Stimulated activated memory B cell treated with anti-CD40 and anti-IgM and Interleukin-4, amounts not matched to agents 10 μg/mL and 1 μg/mL and 100 μg/mL, for 72 hours (primary cell): Measurements from ENCODE around the gene CCDC158.
A peak's percentile ranks its signal among the peaks of the same experiment; 100 is the strongest.
"Not testable (repeated sequence)": the region's sequence is repeated elsewhere in the genome, so short reads cannot be mapped to it uniquely, and the experiment has no call there.

Experiments
- ATAC-seq: fragments of 150-1000 bp; cut with Tn5 transposase; 2 replicates; pipeline ENCODE4 v1.10.0; 2021
- H3K27ac Mint-ChIP-seq: one replicate; pipeline ENCODE4 v1.8.0; 2022; ENCODE audit warnings: mild to moderate bottlenecking, mixed read lengths
- H3K27me3 Mint-ChIP-seq: one replicate; pipeline ENCODE4 v1.8.0; 2022; ENCODE audit warnings: mixed read lengths
- H3K36me3 Mint-ChIP-seq: one replicate; pipeline ENCODE4 v1.8.0; 2022; ENCODE audit warnings: mixed read lengths
- H3K4me1 Mint-ChIP-seq: one replicate; pipeline ENCODE4 v1.8.0; 2022; ENCODE audit warnings: mixed read lengths
- H3K4me3 Mint-ChIP-seq: one replicate; pipeline ENCODE4 v1.8.0; 2022; ENCODE audit warnings: mild to moderate bottlenecking, moderate library complexity, mixed read lengths
- H3K9me3 Mint-ChIP-seq: one replicate; pipeline ENCODE4 v1.8.0; 2022; ENCODE audit warnings: mixed read lengths

Gene CCDC158

GRCh38 chr4:76300012-76300411 is 120.9 kb downstream of the CCDC158 start:
- H3K9me3 Mint-ChIP-seq: peaks cover 5% of the 10 kb centered on the region
- H3K4me1 Mint-ChIP-seq: peaks cover 6% of the 10 kb centered on the region
- H3K27me3 Mint-ChIP-seq: peaks cover 36% of the 10 kb centered on the region
- no peak for ATAC-seq
- no peaks in the 10 kb centered on the region for H3K36me3 Mint-ChIP-seq
- no peak overlapping the region for H3K4me3 Mint-ChIP-seq
- no peak overlapping the region for H3K27ac Mint-ChIP-seq

- no peak overlapping the region for H3K27ac Mint-ChIP-seq
- no peak overlapping the region for H3K4me3 Mint-ChIP-seq
- no peaks in the 10 kb centered on the region for H3K36me3 Mint-ChIP-seq
- H3K9me3 Mint-ChIP-seq: peaks cover 5% of the 10 kb centered on the region
- ATAC-seq: no peak
- H3K27me3 Mint-ChIP-seq: peaks cover 22% of the 10 kb centered on the region
- no peaks in the 10 kb centered on the region for H3K4me1 Mint-ChIP-seq
Measured at GRCh38 chr4:76298227-76298626, 122.7 kb downstream of the CCDC158 start.

GRCh38 chr4:76296286-76296820 is 124.6 kb downstream of the CCDC158 start:
- H3K9me3 Mint-ChIP-seq: peaks cover 5% of the 10 kb centered on the region

GRCh38 chr4:76293772-76294171 is 127.2 kb downstream of the CCDC158 start:
- no peak for ATAC-seq
- no peaks in the 10 kb centered on the region for H3K36me3 Mint-ChIP-seq
- H3K27ac Mint-ChIP-seq: no peak overlapping the region
- H3K9me3 Mint-ChIP-seq: peaks cover 5% of the 10 kb centered on the region
- no peaks in the 10 kb centered on the region for H3K4me1 Mint-ChIP-seq
- no peak overlapping the region for H3K4me3 Mint-ChIP-seq
- H3K27me3 Mint-ChIP-seq: no peaks in the 10 kb centered on the region

More at GRCh38 chr4:76296286-76296820, 124.6 kb downstream of the CCDC158 start:
- H3K4me1 Mint-ChIP-seq: no peaks in the 10 kb centered on the region
- H3K27ac Mint-ChIP-seq: no peak overlapping the region
- no peak for ATAC-seq
- H3K4me3 Mint-ChIP-seq: no peak overlapping the region
- H3K36me3 Mint-ChIP-seq: no peaks in the 10 kb centered on the region
- peaks cover 13% of the 10 kb centered on the region for H3K27me3 Mint-ChIP-seq

- Mint-ChIP-seq H3K27me3 (peaks cover 2% of the 10 kb centered on the region), H3K36me3 (no peaks in the 10 kb centered on the region), H3K27ac (no peak overlapping the region), H3K9me3 (no peaks in the 10 kb centered on the region), H3K4me1 (no peaks in the 10 kb centered on the region), H3K4me3 (no peak overlapping the region)
- no peak for ATAC-seq
Measured at GRCh38 chr4:76292730-76293129, 128.2 kb downstream of the CCDC158 start.

- H3K27ac Mint-ChIP-seq, H3K9me3 Mint-ChIP-seq, ATAC-seq, H3K4me3 Mint-ChIP-seq, H3K4me1 Mint-ChIP-seq, H3K36me3 Mint-ChIP-seq: not testable (repeated sequence)
- H3K27me3 Mint-ChIP-seq: peaks cover 14% of the 10 kb centered on the region
Measured at GRCh38 chr4:76287811-76288210, 133.1 kb downstream of the CCDC158 start.

- Mint-ChIP-seq H3K9me3 (peaks cover 2% of the 10 kb centered on the region), H3K4me3 (no peak overlapping the region), H3K36me3 (no peaks in the 10 kb centered on the region), H3K27me3 (peaks cover 14% of the 10 kb centered on the region), H3K4me1 (no peaks in the 10 kb centered on the region), H3K27ac (no peak overlapping the region)
- ATAC-seq: no peak
Measured at GRCh38 chr4:76283900-76284299, 137.0 kb downstream of the CCDC158 start.

- ATAC-seq: peak; percentile 27
Measured at GRCh38 chr4:76282941-76283689, 137.8 kb downstream of the CCDC158 start.

GRCh38 chr4:76281594-76281993 is 139.3 kb downstream of the CCDC158 start:
- H3K4me3 Mint-ChIP-seq, H3K27me3 Mint-ChIP-seq, H3K9me3 Mint-ChIP-seq, H3K27ac Mint-ChIP-seq, H3K4me1 Mint-ChIP-seq, H3K36me3 Mint-ChIP-seq, ATAC-seq: not testable (repeated sequence)

More at GRCh38 chr4:76282941-76283689, 137.8 kb downstream of the CCDC158 start:
- Mint-ChIP-seq H3K4me1 (no peaks in the 10 kb centered on the region), H3K4me3 (no peak overlapping the region), H3K27ac (no peak overlapping the region), H3K36me3 (no peaks in the 10 kb centered on the region), H3K27me3 (peaks cover 14% of the 10 kb centered on the region), H3K9me3 (peaks cover 2% of the 10 kb centered on the region)

- no peaks in the 10 kb centered on the region for H3K9me3 Mint-ChIP-seq
- peaks cover 12% of the 10 kb centered on the region for H3K27me3 Mint-ChIP-seq
- peak; percentile 58 for ATAC-seq
- H3K27ac Mint-ChIP-seq: no peak overlapping the region
- no peak overlapping the region for H3K4me3 Mint-ChIP-seq
- no peaks in the 10 kb centered on the region for H3K36me3 Mint-ChIP-seq
- no peaks in the 10 kb centered on the region for H3K4me1 Mint-ChIP-seq
Measured at GRCh38 chr4:76280488-76281441, 140.2 kb downstream of the CCDC158 start.

- Mint-ChIP-seq H3K4me3 (no peak overlapping the region), H3K9me3 (no peaks in the 10 kb centered on the region), H3K36me3 (no peaks in the 10 kb centered on the region), H3K27ac (no peak overlapping the region), H3K4me1 (no peaks in the 10 kb centered on the region), H3K27me3 (peaks cover 24% of the 10 kb centered on the region)
- ATAC-seq: no peak
Measured at GRCh38 chr4:76279462-76279861, 141.5 kb downstream of the CCDC158 start.

- H3K4me1 Mint-ChIP-seq: no peaks in the 10 kb centered on the region
- no peaks in the 10 kb centered on the region for H3K36me3 Mint-ChIP-seq
- no peak overlapping the region for H3K27ac Mint-ChIP-seq
- no peaks in the 10 kb centered on the region for H3K9me3 Mint-ChIP-seq
- no peak for ATAC-seq
- H3K27me3 Mint-ChIP-seq: peaks cover 27% of the 10 kb centered on the region
- no peak overlapping the region for H3K4me3 Mint-ChIP-seq
Measured at GRCh38 chr4:76278583-76278982, 142.4 kb downstream of the CCDC158 start.

GRCh38 chr4:76277667-76278066 is 143.3 kb downstream of the CCDC158 start:
- Mint-ChIP-seq H3K4me1 (no peaks in the 10 kb centered on the region), H3K27me3 (peaks cover 35% of the 10 kb centered on the region), H3K27ac (no peak overlapping the region), H3K4me3 (no peak overlapping the region), H3K36me3 (no peaks in the 10 kb centered on the region), H3K9me3 (no peaks in the 10 kb centered on the region)
- ATAC-seq: no peak

- no peak overlapping the region for H3K27ac Mint-ChIP-seq
- peaks cover 35% of the 10 kb centered on the region for H3K27me3 Mint-ChIP-seq
- ATAC-seq: no peak
- no peaks in the 10 kb centered on the region for H3K9me3 Mint-ChIP-seq
- no peak overlapping the region for H3K4me3 Mint-ChIP-seq
- H3K4me1 Mint-ChIP-seq: no peaks in the 10 kb centered on the region
- H3K36me3 Mint-ChIP-seq: no peaks in the 10 kb centered on the region
Measured at GRCh38 chr4:76276813-76277212, 144.1 kb downstream of the CCDC158 start.

GRCh38 chr4:76275486-76276124 is 145.3 kb downstream of the CCDC158 start:
- peaks cover 35% of the 10 kb centered on the region for H3K27me3 Mint-ChIP-seq

More at GRCh38 chr4:76275486-76276124, 145.3 kb downstream of the CCDC158 start:
- H3K4me1 Mint-ChIP-seq: no peaks in the 10 kb centered on the region
- H3K9me3 Mint-ChIP-seq: no peaks in the 10 kb centered on the region
- no peak overlapping the region for H3K4me3 Mint-ChIP-seq
- H3K27ac Mint-ChIP-seq: no peak overlapping the region
- ATAC-seq: no peak
- H3K36me3 Mint-ChIP-seq: no peaks in the 10 kb centered on the region
